K562 (cell line): ENCODE data around the gene GPR119. TPM values are rescaled to one million over a fixed set of nuclear protein-coding genes. Genes with fewer than 3 reads are reported as not detected.

Experiments
- ATAC-seq: fragments of 200-7000 bp; cut with Tn5 transposase; 3 replicates; pipeline ENCODE4 v1.9.1; 2020; ENCODE audit warnings: moderate library complexity
- BruUV-seq: library from RNA; stranded (reverse); fragments of 400-500 nt; replicated peaks from 2 replicates; lab custom pipeline; 2021; lab: Mats Ljungman, UMichigan
- CTCF ChIA-PET: fragments of 300-600 bp; formaldehyde crosslinking; extraction: SDS; loops from one replicate; lab custom pipeline; 2021; ENCODE audit warnings: low intra/inter-chr PET ratio; lab: Yijun Ruan, JAX
- POLR2A ChIA-PET: fragments of 300-600, 350-650 bp; sonication (Branson Sonifier 250); formaldehyde crosslinking; extraction: SDS; loops from one replicate; lab custom pipeline; 2021; ENCODE audit warnings: antibody characterized with exemption, inconsistent platforms; lab: Yijun Ruan, JAX
- DNase-seq, 4 experiments: peaks; one replicate each; pipeline versions ENCODE4 v3.0.0 to v3.0.0-alpha.2; 2011 to 2018; ENCODE audit warnings: low spot score in 3 of 4, mixed read lengths in 3 of 4; ENCODE audit errors: extremely low read depth in 1 of 4
- FAIRE-seq: peaks from 2 replicates; lab custom pipeline; 2011; peaks lifted over from hg19 to GRCh38; lab: Jason Lieb, UNC
- H2AFZ ChIP-seq: 2 replicates; pipeline ENCODE4 v1.6.0; 2011; ENCODE audit warnings: low read depth, low read length, control low read depth, inconsistent platforms
- H3K27ac ChIP-seq: fragments of 200-600 bp; 3 replicates; pipeline ENCODE4 v1.8.0; 2011; ENCODE audit warnings: low read depth, mild to moderate bottlenecking, control low read depth, inconsistent platforms, low read length, moderate library complexity, mixed read lengths; ENCODE audit errors: extremely low read depth
- H3K27me3 ChIP-seq, 2 experiments: fragments of 300-600 bp in 1 of 2; 2 replicates in 1 of 2; 3 replicates in 1 of 2; pipeline versions ENCODE4 v1.6.0 to v1.8.0; 2011; ENCODE audit warnings: inconsistent platforms in 2 of 2, low read length in 2 of 2, mild to moderate bottlenecking in 1 of 2, mixed read lengths in 1 of 2, moderate library complexity in 1 of 2; ENCODE audit not compliant: control insufficient read depth in 2 of 2, insufficient read depth in 2 of 2
- H3K36me3 ChIP-seq: fragments of 300-600 bp; 3 replicates; pipeline ENCODE4 v1.8.0; 2011; ENCODE audit warnings: mild to moderate bottlenecking, low read length, inconsistent platforms; ENCODE audit not compliant: control insufficient read depth, insufficient read depth
- H3K4me1 ChIP-seq, 2 experiments: fragments of 200-600 bp in 1 of 2; replicated peaks in 1 of 2; 2 replicates in 1 of 2; 3 replicates in 1 of 2; pipeline versions ENCODE4 v1.5.1 to v1.8.0; 2011; ENCODE audit warnings: inconsistent platforms in 2 of 2, low read length in 2 of 2, mild to moderate bottlenecking in 1 of 2, mixed read lengths in 1 of 2, moderate library complexity in 1 of 2; ENCODE audit not compliant: control insufficient read depth in 2 of 2, insufficient read depth in 2 of 2
- H3K4me2 ChIP-seq: 2 replicates; pipeline ENCODE4 v1.6.1; 2011; ENCODE audit warnings: low read length, control low read depth, inconsistent platforms, mixed read lengths; ENCODE audit not compliant: insufficient read depth
- H3K4me3 ChIP-seq: fragments of 200-600 bp; sonication (generic), shearing (Covaris generic); 2 replicates; pipeline ENCODE4 v1.5.1; 2016; ENCODE audit warnings: control low read depth, inconsistent platforms
- H3K79me2 ChIP-seq: fragments of 200-600 bp; 3 replicates; pipeline ENCODE4 v1.8.0; 2011; ENCODE audit warnings: low read length, inconsistent platforms; ENCODE audit not compliant: control insufficient read depth, insufficient read depth
- H3K9ac ChIP-seq, 2 experiments: 2 replicates each; pipeline versions ENCODE4 v1.6.0 to v1.6.1; 2011; ENCODE audit warnings: low read depth in 2 of 2, low read length in 2 of 2, control low read depth in 1 of 2, inconsistent platforms in 1 of 2, mild to moderate bottlenecking in 1 of 2, mixed read lengths in 1 of 2; ENCODE audit not compliant: insufficient read depth in 1 of 2
- H3K9me1 ChIP-seq: one replicate; pipeline ENCODE4 v1.6.0; 2011; ENCODE audit warnings: inconsistent platforms, mild to moderate bottlenecking, low read length, moderate library complexity; ENCODE audit not compliant: control insufficient read depth, insufficient read depth
- H3K9me3 ChIP-seq: replicated peaks from 2 replicates; pipeline ENCODE4 v1.5.1; 2011; ENCODE audit warnings: low read depth, low read length, inconsistent platforms; ENCODE audit not compliant: control insufficient read depth, insufficient read depth
- H4K20me1 ChIP-seq: replicated peaks from 2 replicates; pipeline ENCODE4 v1.6.1; 2011; ENCODE audit warnings: low read length, inconsistent platforms, mixed read lengths; ENCODE audit not compliant: control insufficient read depth, insufficient read depth
- ATF1 ChIP-seq, 2 experiments: fragments of 450-650 bp in 1 of 2; IDR thresholded peaks; 2 replicates each; pipeline ENCODE4 v1.6.1; 2016; ENCODE audit warnings: missing compliant biosample characterization in 1 of 2, missing genetic modification characterization in 1 of 2
- ATF2 ChIP-seq: sonication (generic); formaldehyde crosslinking; IDR thresholded peaks from 2 replicates; pipeline ENCODE4 v1.8.1; 2022; ENCODE audit warnings: missing genetic modification reagents
- BCOR ChIP-seq: fragments of 450-650 bp; IDR thresholded peaks from 2 replicates; pipeline ENCODE4 v1.6.1; 2016
- BDP1 ChIP-seq: IDR thresholded peaks from 3 replicates; pipeline ENCODE4 v1.6.1; 2011; ENCODE audit not compliant: insufficient read length, insufficient read depth
- CREB1 ChIP-seq, 2 experiments: sonication (generic) in 1 of 2; formaldehyde crosslinking in 1 of 2; IDR thresholded peaks; 2 replicates each; pipeline versions ENCODE4 v1.6.1 to v1.8.0; 2012 to 2022; ENCODE audit warnings: inconsistent platforms in 1 of 2, mild to moderate bottlenecking in 1 of 2, missing genetic modification reagents in 1 of 2, moderate library complexity in 1 of 2
- PHF21A ChIP-seq: fragments of 450-650 bp; IDR thresholded peaks from 2 replicates; pipeline ENCODE4 v1.6.1; 2017; ENCODE audit warnings: low read depth, borderline replicate concordance
- SMARCA5 ChIP-seq: fragments of 450-650 bp; IDR thresholded peaks from 2 replicates; pipeline ENCODE4 v1.6.1; 2016
- SMC3 ChIP-seq: conservative IDR thresholded peaks from 2 replicates; pipeline ENCODE4 v1.6.1; 2011; ENCODE audit warnings: low read depth, low read length, improper control_type of control experiment; ENCODE audit not compliant: insufficient read depth
- ZBTB26 ChIP-seq: fragments of 450-650 bp; formaldehyde crosslinking; IDR thresholded peaks from 2 replicates; pipeline ENCODE4 v1.4.0; 2022; ENCODE audit warnings: missing genetic modification characterization
- ZKSCAN1 ChIP-seq: fragments of 150-350 bp; IDR thresholded peaks from 2 replicates; pipeline ENCODE4 v1.6.1; 2016; ENCODE audit warnings: low read depth, low read length
- WGBS: fragments of 100-300 bp; shearing (Covaris generic); methylation state at CpG from one replicate; pipeline ENCODE4 v1.1.6; 2016; ENCODE audit warnings: low coverage, mixed read lengths; ENCODE audit not compliant: insufficient coverage; ENCODE audit errors: missing lambda C conversion rate; 5-methylcytosine and 5-hydroxymethylcytosine counted together
- in situ Hi-C: fragments of 300-500 bp; cut with MboI; formaldehyde crosslinking; loops from 4 replicates; pipeline ENCODE4 v1.15.0; 2018; ENCODE audit warnings: inconsistent platforms, mixed read lengths
- intact Hi-C: fragments of 100-400 bp; cut with micrococcal nuclease; formaldehyde crosslinking; loops from 2 replicates; pipeline ENCODE4 v1.14.2; 2022
- polyA plus RNA-seq, 8 experiments: library from polyadenylated mRNA; depleted of rRNA in 4 of 8; stranded (reverse) in 5 of 8; unstranded in 3 of 8; fragments of >200 nt; fragmentation: Nextera tagmentation in 2 of 8; fragmentation: Illumina TruSeq in 1 of 8; extraction: Ambion mirVana in 2 of 8; extraction: Trizol in 1 of 8; gene quantifications; 2 replicates each; pipeline versions ENCODE4 v1.2.1 to v1.2.3, GENCODE V29; 2011 to 2014; ENCODE audit warnings: inconsistent platforms in 1 of 8, missing spikeins in 1 of 8
- total RNA-seq, 7 experiments: library from RNA; depleted of rRNA in 6 of 7; stranded (reverse); fragments of >200 nt in 6 of 7; fragmentation: Illumina TruSeq in 2 of 7; extraction: Trizol in 2 of 7; gene quantifications; 2 replicates each; pipeline versions ENCODE4 v1.2.1 to v1.2.3, GENCODE V29; 2011 to 2021; ENCODE audit warnings: low replicate concordance in 1 of 7
- TF ChIP-seq, protein P1 (sequence below), 3 experiments: fragments of 200-800 bp in 1 of 3; fragments of 250-450 bp in 1 of 3; fragments of 450-650 bp in 1 of 3; sonication (Bioruptor Pico) in 1 of 3; sonication (Bioruptor generic) in 1 of 3; formaldehyde crosslinking in 1 of 3; IDR thresholded peaks; 2 replicates each; pipeline versions ENCODE4 v1.6.1 to v1.8.0; 2016 to 2022; ENCODE audit warnings: mild to moderate bottlenecking in 2 of 3, missing genetic modification characterization in 2 of 3, missing compliant biosample characterization in 1 of 3, moderate library complexity in 1 of 3

GPR119 gene
- total and polyA plus RNA-seq, 9 of the 15 experiments (the other 6 are each of a cell fraction or from before 2014, with no cell fraction given), result not detected

DNA sequence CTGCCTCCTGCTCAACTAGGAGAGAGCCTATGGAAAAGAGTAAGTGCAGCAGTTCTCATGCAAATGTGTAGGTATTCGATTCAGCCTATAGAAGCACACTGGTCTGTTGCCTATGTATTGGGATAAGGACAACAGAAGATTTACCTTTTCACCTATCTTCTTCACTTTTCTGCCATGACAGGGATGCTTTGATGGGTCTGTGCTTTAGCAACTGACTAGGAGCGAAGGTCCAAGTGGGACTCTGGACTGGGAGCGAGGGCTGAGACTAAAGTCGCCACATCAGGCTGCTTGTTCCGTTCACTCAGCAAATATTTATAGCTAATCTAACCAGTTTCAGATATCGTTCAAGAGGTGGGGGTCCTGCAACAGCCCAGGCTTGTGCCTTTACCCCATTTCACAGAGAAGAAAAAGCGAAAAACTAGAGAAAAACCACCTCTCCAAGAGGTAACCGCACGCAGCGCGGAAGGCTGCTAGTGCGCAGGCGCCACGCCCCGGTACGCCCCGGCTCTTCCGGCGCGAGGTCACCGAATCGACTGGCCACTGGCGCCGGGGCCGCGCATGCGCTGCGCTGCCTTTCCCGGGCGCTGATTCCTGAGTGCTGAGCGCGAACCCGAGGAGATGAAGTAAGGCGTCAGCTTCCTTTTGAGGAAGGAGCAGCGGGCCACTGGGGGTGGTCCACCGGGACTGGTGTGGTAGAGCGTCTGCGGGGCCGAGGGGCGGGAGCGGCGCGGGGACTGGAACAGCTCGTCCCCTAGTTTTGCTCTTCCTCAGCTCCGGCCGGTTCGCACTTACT lies 16.1 kb upstream of the GPR119 start, which contains the start of gene RBMX2 (continued):
- TF ChIP-seq ATF1 (CRISPR knock-in tag; IDR thresholded peaks at IDR 0.05), result no peak
- 0 out of 2 replicates have a peak, but pooled peaks have one; percentile 23 for TF ChIP-seq ATF1 (tag; IDR thresholded peaks at IDR 0.05)

- 0% methylated on average over 7 of the region's 7 CpGs for WGBS
- H3K27ac ChIP-seq, result no peak overlapping the region
- ATAC-seq (no peak), DNase-seq (no peak), FAIRE-seq (no peak)
- CTCF ChIA-PET, result no interaction called here
- no TSS peak for BruUV-seq
- in situ Hi-C loops, result no loop called here
- no peak overlapping the region for H3K4me2 ChIP-seq
- POLR2A ChIA-PET, result interaction anchor here (0.7 kb wide), 1 partner anchor 1009 kb away, joined by 3 read pairs; no protein-coding TSS in a partner anchor
- TF ChIP-seq, protein P1, sequence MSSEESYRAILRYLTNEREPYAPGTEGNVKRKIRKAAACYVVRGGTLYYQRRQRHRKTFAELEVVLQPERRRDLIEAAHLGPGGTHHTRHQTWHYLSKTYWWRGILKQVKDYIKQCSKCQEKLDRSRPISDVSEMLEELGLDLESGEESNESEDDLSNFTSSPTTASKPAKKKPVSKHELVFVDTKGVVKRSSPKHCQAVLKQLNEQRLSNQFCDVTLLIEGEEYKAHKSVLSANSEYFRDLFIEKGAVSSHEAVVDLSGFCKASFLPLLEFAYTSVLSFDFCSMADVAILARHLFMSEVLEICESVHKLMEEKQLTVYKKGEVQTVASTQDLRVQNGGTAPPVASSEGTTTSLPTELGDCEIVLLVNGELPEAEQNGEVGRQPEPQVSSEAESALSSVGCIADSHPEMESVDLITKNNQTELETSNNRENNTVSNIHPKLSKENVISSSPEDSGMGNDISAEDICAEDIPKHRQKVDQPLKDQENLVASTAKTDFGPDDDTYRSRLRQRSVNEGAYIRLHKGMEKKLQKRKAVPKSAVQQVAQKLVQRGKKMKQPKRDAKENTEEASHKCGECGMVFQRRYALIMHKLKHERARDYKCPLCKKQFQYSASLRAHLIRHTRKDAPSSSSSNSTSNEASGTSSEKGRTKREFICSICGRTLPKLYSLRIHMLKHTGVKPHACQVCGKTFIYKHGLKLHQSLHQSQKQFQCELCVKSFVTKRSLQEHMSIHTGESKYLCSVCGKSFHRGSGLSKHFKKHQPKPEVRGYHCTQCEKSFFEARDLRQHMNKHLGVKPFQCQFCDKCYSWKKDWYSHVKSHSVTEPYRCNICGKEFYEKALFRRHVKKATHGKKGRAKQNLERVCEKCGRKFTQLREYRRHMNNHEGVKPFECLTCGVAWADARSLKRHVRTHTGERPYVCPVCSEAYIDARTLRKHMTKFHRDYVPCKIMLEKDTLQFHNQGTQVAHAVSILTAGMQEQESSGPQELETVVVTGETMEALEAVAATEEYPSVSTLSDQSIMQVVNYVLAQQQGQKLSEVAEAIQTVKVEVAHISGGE (CRISPR knock-in tag; IDR thresholded peaks at IDR 0.05), result no peak
- TF ChIP-seq BCOR (no peak), ZBTB26 (no peak), ATF2 (no peak), SMC3 (no peak), PHF21A (no peak), CREB1 (IDR thresholded peaks at IDR 0.05) (no peak), CREB1 (CRISPR knock-in tag; IDR thresholded peaks at IDR 0.05) (no peak), ZKSCAN1 (no peak), SMARCA5 (no peak), BDP1 (no peak)
- H3K79me2 ChIP-seq, result no peaks in the 10 kb centered on the region
- H3K9ac ChIP-seq, result no peak overlapping the region
- H3K9me3 ChIP-seq, result no peaks in the 10 kb centered on the region
- no peaks in the 10 kb centered on the region for H3K36me3 ChIP-seq
- H3K4me1 ChIP-seq, result no peaks in the 10 kb centered on the region
- intact Hi-C loops, result no loop called here
- H3K27me3 ChIP-seq, result peaks cover 0 to 5% of the 10 kb centered on the region in 2 experiments; a peak in 2 of 5 replicates
- H4K20me1 ChIP-seq, result no peaks in the 10 kb centered on the region
- no peak overlapping the region for H2AFZ ChIP-seq
- H3K9me1 ChIP-seq, result no peaks in the 10 kb centered on the region
- H3K4me3 ChIP-seq, result no peak overlapping the region
These were observed 9.9 kb upstream of the GPR119 start for GRCh38 chrX:130395341-130395740.
